ENCODE measurements around the gene SNX10. TPM values are rescaled to one million over a fixed set of nuclear protein-coding genes. Genes with fewer than 3 reads are reported as not detected.

Gene SNX10
- polyA plus RNA-seq, 3 donors = 68.0 to 250 (median 219) TPM

- 96% methylated on average over 7 of the region's 7 CpGs for WGBS (ENCODE audit: insufficient coverage)
Measured at GRCh38 chr7:26328498-26329390, 37.1 kb downstream of the SNX10 start.

More at GRCh38 chr7:26328498-26329390, 37.1 kb downstream of the SNX10 start:
- Mint-ChIP-seq H3K36me3 (peaks cover 49 to 51% of the 10 kb centered on the region in 2 donors), H3K27ac (peak overlapping the region; percentile 91 to 98 (median 97)), H3K4me1 (peaks cover 65% of the 10 kb centered on the region), H3K4me3 (peak overlapping the region in 1 of 2 donors; percentile 41), H3K27me3 (ENCODE audit: low read depth in 3 of 3) (no peaks in the 10 kb centered on the region), H3K9me3 (peaks cover 0 to 3% (median 0%) of the 10 kb centered on the region in 7 donors)
- Histone ChIP-seq H2AFZ (ENCODE audit: insufficient read depth, low read depth, low read length, poor library complexity, severe bottlenecking) (no peak overlapping the region), H3K4me3 (replicated peaks in 1 of 3; ENCODE audit: low read depth in 2 of 3, low read length in 3 of 3) (peak overlapping the region in 1 of 3 experiments; percentile 40), H3K4me2 (replicated peaks; ENCODE audit: extremely low read depth, low read length, poor library complexity, severe bottlenecking) (peak overlapping the region; percentile 60), H3K27me3 (ENCODE audit: control insufficient read depth in 2 of 2, insufficient read depth in 2 of 2, low read length in 2 of 2) (no peaks in the 10 kb centered on the region), H3K9ac (ENCODE audit: insufficient read depth, low read length, poor library complexity, severe bottlenecking) (no peak overlapping the region), H3K27ac (ENCODE audit: low read depth in 1 of 2, low read length in 2 of 2) (peak overlapping the region; percentile 32 to 88), H3K36me3 (replicated peaks in 1 of 2; ENCODE audit: control insufficient read depth in 1 of 2, insufficient read depth in 2 of 2, low read length in 2 of 2) (peaks cover 2% of the 10 kb centered on the region in 2 donors), H3K9me3 (replicated peaks in 1 of 2; ENCODE audit: control insufficient read depth in 1 of 2, insufficient read depth in 1 of 2, low read length in 2 of 2) (no peaks in the 10 kb centered on the region), H3K79me2 (ENCODE audit: insufficient read depth, low read length) (peaks cover 96% of the 10 kb centered on the region), H4K20me1 (ENCODE audit: insufficient read depth, low read length) (peaks cover 9% of the 10 kb centered on the region), H3K4me1 (ENCODE audit: control insufficient read depth in 1 of 2, insufficient read depth in 2 of 2, low read length in 2 of 2) (peaks cover 53 to 62% of the 10 kb centered on the region in 2 donors)
- DNase-seq = peak in 1 of 3 donors; percentile 36
- intact Hi-C loops (cut with micrococcal nuclease) = no loop called here
- no peak for TF ChIP-seq CTCF (IDR thresholded peaks at IDR 0.05)
